ENCODE results near the gene STK32B.

- no peak for TF ChIP-seq CTCF (IDR thresholded peaks at IDR 0.05)
- no peak for TF ChIP-seq POLR2A (IDR thresholded peaks at IDR 0.05)
Observed at GRCh38 chr4:5156682-5157081, 105.4 kb downstream of the STK32B start.
